Hindlimb muscle (tissue), 1 donor: Measurements from ENCODE around the gene LRIG2. TPM values are rescaled to one million over a fixed set of nuclear protein-coding genes. Genes with fewer than 3 reads are reported as not detected.
"Not testable (repeated sequence)": the region's sequence is repeated elsewhere in the genome, so short reads cannot be mapped to it uniquely, and the experiment has no call there.

ENCODE experiments used
- DNase-seq: peaks from one replicate; pipeline ENCODE4 v3.0.0-alpha.2; 2013
- polyA plus RNA-seq: library from polyadenylated mRNA; unstranded; fragments of 120-200 nt; gene quantifications from one replicate; pipeline ENCODE4 v1.2.1, GENCODE V29; 2013; ENCODE audit not compliant: insufficient read length

Gene LRIG2
- polyA plus RNA-seq, 1 donor: 15.8 TPM

DNA sequence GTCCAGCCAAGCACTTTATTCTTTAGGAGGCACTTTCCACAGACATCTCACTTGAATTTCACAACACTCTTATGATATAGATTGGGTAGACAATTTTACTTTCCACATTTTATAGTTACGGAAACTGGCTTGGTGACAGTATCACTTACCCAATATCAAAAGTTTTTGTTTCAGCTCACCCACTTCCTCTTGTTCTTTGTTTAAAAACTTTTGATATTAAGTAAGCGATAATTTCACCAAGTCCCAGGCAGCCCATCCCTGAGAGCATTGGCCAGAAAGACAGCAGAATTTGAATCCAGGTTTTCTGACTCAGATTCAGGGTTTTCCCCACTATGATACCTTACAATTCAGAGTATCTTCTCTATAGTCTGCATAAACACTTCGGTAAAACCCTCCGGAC lies 60.0 kb downstream of the LRIG2 start:
- no peak for DNase-seq

DNA sequence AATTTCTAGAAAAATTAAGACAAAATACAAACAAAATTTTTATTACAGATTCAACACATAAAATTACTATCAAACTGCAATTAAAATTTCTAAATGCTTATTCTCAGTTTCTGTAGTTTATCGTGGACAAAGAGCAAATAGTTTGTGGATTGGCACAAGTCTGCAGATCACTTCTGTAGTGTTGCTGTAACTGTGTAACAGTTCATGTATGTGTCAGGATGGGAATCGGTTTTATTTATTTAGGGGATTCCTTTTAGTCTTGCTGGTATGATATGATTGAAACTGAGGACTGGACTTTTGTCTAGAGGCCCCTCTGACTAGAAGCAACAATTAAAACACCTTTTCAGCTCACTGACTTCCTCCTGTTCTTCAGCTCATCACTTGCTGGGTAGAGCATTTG lies 60.8 kb downstream of the LRIG2 start:
- DNase-seq: no peak

DNA sequence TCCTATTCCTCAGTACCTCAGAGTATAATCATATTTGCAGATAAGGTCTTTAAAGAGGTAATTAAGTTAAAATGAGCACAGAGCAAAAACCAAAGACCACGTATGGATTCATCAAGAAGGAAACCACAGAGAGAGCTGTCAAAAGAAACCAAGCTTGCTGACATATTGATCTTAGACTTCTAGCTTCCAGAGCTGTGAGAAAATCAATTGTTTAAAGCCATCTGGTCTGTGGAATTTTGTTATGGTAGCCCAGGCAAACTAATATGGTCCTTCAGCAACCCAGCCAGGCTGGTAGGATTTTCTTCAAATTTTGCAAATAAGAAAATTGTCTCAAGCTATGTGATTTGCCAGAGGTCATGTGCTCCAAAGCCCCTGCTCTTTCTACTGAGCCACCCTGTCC lies 62.5 kb downstream of the LRIG2 start:
- DNase-seq: no peak

DNA sequence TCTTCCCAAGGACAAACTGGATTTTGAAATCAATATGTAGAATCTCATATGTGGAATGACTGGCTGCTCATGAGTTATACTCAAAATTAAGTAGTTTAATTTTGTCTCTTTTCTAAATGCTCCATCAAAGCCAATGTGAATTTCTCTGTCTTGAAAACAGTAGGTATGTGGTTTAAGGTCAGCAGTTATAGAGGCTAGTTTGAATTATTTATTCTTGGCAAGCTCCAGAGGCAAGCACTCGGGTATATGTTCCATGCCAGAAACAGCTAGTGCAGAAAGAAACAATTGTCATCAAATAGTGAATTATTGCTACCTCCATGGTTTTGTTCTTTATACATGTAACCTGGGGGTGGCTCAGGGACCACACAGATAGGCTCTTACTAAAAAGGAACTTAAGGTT lies 63.5 kb downstream of the LRIG2 start:
- DNase-seq: no peak

DNA sequence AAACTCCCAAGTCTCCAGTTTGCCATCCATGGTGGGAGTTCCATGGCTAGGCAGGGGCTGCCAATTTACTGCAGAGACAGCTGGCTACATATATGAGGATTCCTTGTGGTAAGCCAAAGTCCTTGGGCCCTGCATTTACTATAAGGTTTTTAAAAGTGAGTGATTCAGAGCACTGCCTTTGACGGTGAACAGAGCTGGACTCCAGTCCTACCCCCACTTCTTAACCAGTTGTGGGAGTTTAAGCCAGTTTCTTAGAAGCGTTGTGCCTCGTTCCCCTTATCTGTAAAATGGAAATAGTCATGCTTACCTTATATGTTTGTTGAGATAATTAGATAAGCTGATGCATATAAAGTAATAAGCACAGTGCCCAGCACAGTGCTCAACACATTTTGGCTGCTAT lies 64.6 kb downstream of the LRIG2 start:
- no peak for DNase-seq

DNA sequence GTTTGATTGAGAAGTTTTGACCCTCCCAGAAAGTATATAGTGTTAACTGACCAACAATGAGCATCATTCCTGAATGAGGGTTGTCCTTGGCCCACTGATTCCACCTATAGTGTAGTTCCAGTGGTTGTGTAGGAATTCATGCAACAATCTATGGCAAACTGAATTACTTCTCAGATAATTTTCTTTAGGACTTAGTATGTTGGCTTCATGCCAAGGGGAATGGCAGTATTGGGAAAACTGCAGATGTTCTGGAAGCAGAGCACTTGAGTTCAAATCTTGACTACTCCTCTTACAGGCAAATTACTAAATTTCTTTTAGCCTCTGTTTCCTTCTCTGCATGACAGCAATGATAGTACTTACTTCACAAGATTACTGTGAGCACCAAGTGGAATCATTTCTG lies 65.8 kb downstream of the LRIG2 start:
- no peak for DNase-seq

DNA sequence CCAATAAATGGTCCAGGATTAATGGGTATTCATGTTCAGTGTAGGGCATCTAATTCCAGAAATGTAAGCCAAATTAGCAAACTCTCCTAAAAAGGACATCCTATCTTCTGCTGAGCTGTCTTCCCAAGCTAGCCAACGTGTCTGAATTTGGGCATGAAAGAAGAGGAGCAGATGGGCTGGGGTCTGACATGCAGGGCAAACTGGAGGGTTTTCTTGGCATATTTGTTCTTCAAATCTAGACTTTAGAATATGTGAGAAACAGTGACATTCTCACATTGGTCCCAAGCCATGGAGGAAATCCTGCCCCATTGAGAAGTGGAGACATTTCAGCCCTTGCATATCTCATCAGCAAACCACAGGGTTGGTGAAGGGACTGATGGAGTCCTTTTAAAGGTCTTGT lies 67.2 kb downstream of the LRIG2 start:
- no peak for DNase-seq

DNA sequence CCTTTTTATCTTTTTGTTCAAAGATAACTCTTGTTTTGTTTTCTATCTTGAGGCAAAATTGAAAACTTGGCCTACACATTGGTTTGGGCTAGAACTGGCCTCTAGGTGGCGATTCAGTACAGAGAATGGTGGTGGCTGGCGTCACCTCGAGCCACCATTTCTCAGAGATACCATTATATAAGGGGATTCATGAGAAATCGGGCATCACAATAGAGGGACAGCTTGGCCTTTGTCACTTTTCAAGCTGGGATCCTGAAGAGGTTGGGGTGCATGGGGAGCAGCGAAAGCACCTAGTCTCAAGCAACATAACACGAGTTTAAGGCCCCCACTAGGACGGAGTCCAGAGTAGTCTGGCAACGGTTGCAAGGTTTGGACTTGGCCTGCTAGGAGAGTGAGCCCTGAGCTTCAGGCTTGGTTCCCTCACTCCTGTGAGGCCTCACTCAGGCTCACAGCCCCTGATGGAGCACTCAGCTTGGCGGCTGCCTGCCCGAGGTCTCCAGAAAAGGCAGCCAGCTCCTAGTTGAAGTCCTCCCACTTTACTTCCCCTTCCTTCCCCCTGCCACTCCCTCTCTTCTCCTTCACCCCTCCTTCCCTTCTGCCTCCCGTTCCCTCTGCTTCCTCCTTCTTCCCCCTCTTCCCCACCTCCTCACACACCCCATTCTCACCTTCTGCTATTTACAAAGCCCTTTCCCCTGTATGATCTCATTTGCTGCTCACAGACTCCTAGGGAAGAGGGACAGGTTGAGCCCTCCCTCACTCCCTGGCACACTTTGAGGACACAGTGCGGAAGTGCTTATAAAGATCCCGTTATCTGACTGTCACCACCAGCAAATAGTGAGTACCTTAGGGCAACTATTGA lies 67.8 kb downstream of the LRIG2 start:
- peak; percentile 64 for DNase-seq

DNA sequence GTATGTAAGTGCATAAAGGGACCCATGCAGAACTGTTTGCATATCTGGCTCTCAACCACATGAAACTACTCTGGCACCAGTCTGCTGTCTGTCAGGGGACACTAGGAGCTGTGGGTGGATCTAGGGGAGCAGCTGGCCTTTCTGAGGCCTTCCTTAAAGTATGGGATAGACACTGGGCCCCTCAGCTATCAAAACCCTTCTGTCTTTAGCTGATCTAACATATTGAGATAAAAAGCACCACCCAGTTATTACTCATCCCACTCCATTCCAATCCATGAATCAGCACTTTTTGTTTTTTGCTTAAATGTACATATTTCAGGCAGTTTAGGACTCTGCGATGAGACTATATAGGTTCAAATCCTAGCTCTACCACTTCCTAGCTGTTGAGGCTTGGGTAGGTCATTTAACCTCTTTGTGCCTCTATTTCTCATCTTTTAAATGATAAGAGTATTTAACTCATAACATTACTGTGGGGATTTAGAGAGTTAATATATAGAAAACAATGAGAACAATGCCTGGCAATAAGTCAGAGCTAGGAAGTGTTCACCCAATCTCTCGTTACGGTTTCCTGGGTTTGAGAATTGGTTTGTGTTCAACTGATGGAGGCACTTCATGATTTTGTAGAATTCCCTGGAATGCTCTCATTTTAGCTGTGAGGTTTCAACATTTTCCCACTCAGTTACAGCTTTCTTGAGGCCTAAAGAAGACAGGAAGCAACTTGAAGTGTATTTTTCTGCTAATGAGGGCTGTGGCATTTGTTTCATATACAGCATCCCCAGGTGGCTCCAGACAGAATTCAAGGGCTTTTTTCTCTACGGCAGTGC lies 68.9 kb downstream of the LRIG2 start:
- DNase-seq: no peak

DNA sequence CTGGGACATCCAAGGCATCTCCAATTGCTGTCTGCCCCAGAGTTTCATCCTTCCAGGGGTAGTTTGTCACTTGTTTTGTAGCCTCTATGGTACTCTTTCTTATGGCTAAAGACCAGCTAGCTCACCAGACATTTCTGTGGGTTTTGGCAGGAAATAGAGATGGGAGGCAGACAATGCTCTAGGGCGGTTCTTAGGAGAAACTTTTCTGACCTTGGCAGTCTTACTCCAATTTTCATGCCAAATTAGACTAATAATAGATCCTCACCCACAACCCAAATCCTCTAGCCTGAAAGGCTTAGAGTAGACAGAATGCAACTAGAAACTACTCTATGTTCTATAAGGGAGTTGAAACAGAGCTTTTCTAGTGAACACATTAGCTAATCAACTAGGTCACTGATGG lies 69.8 kb downstream of the LRIG2 start:
- no peak for DNase-seq

DNA sequence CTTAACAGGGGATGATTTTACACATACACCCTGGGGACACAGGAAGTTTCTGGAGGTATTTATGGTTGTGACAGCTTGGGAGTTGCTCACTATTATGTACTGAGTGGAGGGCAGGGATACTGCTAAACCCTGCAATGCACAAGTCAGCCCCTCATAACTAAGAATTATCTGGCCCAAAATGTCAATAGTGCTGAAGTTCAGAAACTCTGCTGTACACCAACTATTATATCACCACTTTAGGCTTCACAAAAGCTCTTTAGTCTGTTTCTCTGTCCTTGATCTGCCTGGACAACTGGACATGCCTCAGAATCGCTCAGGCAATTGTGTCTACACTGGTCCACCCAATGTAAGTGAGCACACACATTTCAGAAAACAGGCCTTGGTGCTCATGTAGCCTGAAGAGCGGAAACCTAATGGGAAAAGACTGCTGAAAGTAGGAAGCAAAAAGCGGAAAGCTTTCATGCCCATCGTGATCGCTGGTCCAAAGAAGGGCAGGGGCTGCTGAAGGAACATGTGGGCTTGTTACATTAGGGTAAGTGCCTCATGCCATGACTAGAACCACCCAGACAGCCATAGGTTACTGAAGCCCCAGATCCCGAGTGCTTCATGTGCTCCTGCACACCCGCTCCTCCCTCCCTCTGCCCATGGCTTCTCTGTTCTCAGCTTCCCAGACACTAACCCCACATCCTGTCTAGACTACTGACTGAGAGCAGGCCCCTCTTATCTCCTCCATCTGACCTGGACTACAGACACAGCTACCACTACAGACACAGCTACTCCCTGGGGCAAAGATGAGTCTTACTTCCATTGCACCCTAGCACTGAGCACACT lies 73.5 kb downstream of the LRIG2 start:
- DNase-seq: no peak

DNA sequence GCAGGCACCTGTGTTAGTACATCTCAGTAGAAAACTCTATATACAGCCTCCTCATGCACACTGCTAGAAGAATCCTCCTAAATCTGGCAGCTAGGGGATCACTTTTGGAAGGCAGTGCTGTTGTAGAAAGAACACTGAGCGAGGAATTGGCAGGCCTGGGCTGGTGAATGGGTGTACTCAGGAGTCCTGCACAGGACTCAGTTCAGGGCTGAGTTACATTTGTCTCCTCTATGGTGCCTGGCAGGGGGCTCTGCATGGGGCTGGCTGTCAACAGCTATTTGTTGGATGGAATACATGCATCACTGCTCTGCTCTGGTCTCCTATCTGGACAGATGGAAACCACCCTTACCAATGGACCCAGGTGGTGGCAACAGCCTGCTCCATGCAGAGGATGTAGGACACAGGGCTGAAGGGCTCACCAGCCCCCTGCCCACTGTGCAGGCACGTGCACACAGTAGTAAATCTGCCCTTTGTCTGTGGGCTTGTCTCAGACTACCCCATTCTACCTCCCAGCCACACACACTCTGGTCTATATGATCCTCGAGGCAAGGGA lies 74.2 kb downstream of the LRIG2 start:
- DNase-seq: no peak

DNA sequence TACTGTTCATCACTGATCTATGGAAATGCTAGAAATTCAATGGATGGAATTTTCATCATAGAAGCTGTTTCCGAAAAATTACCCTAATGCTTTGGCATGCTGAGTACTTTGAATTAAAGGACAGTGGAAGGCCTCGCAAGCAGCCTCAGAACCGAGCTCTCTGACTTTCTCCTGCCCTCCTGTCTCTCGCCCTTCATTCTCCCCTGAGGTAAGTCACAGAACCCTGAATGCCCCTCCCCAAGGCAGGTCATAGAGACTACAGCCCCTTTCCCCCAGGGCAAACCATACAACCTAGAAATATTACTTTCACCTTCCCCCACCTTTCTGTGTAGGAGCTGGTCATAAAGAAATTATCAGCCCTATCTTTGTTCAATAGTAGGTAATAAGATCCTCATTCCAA lies 74.8 kb downstream of the LRIG2 start:
- no peak for DNase-seq

DNA sequence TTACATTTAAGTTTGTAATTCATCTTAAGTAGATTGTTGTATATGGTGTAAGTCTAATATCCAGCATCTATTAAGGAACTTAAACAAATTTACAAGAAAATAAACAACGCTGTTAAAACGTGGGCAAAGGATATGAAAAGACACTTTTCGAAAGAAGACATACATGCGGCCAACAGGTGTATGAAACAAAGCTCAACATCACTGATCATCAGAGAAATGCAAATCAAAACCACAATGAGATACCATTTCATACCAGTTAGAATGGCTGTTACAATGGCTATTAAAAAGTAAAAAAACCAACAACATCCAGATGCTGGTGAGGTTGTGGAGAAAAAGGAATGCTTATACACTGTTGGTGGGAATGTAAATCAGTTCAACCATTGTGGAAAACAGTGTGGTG lies 77.5 kb downstream of the LRIG2 start:
- not testable (repeated sequence) for DNase-seq

DNA sequence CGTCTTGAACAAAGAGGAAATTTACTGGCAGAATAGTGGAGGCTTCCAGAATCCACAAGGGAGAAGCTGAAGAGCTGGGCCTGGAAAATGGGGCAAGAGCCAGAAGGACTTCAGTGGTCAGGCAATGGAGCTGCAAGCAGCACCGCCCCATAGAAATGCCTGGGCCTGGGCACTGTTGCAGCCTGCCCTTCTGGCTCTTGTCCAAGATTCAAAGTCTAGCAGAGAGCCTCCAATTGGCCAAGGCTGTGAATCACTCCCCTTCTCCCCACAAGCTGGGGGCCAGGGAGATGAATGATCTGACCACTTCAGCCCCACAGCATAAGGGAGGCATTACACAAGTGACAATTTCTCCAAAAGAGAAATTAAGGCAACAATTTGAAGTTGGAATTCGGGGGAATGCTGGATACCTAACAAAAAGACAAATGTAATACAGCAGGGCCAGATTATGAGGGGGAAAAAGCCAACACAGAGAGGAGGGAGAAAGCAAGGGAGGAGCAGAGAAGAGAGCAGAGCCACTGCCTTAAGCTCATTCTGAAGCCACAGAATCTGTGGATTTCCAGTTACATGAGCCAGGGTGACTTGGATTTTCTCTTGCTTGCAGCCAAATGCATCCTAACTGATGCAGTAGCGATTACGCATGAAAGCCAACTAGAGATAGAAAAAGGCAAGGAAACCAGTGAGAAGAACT lies 80.3 kb downstream of the LRIG2 start:
- DNase-seq: no peak

DNA sequence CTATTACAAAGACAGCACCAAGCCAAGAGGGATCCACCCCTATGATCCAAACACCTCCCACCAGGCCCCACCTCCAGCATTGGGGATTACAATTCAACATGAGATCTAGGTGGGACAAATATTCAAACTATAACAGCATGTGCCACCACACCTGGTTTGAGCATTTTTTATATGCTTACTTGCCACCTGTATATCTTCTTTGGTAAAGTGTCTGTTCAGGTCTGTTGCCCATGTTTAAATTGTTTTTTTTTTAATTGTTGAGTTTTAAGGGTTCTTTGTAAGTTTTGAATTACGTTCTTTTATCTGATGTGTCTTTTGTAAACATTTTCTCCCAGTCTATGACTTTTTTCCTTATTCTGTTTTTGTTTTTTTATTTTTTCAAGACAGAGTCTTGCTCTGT lies 83.4 kb downstream of the LRIG2 start:
- no peak for DNase-seq

DNA sequence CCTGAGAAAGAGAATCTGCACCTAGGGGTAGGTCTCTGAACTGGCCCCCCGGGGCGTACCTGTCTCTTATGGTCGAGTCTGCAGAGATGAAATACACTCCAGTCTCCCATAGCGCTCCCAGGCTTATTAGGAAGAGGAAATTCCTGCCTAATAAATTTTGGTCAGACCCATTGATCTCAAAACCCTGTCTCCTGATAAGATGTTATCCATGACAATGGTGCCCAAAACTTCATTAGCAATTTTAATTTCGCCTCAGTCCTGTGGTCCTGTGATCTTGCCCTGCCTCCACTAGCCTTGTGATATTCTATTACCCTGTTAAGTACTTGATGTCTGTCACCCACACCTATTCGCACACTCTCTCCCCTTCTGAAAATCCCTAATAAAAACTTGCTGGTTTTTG lies 85.7 kb downstream of the LRIG2 start:
- not testable (repeated sequence) for DNase-seq

DNA sequence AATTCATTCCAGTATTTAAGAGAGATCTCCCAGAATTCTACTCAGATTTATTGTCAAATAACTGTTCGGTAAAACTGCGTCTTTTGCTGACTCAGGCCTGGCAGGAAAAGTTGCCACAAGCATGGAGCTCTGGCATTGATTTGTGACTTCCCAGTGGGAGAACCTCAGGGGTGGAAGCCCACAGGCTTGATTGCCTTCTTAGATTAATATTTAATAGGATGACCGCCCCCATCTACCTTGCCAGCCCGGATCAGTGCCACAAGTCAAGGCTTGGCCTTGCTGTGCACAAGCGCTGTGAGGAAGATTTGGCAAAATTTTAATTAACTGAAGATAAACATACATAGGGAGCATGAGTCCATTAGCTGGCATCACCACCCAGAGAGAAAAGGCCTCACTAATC lies 93.5 kb downstream of the LRIG2 start:
- no peak for DNase-seq

DNA sequence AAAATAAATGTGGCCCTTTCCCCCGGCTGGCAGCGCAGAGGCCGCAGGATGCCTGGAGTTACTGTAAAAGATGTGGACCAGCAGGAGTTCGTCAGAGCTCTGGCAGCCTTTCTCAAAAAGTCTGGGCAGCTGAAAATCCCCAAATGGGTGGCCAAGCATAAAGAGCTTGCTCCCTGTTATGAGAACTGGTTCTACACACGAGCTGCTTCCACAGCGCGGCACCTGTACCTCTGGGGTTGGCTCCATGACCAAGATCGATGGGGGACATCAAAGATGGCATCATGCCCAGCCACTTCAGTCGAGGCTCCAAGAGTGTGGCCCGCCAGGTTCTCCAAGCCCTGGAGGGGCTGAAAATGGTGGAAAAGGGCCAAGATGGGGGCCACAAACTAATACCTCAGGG lies 95.9 kb downstream of the LRIG2 start:
- no peak for DNase-seq

DNA sequence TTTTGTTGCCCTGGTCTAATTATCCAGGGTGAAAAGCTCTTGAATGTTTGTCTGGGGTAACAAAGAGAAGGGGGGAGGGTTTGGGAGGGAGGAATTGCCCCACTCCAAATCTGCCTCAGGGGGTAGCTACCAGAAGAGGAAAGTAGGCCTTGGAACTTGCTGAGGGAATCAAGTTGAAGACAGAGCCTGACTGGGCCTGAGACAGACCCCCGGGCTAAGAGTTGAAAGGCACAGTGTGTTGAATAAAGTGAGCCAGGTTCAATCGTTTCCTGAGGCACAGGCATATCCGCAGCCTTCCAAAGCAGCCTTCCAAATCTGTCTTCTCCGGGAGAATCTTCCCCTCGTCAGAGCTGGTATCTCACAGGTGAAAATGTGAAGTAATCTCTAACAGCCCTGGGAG lies 96.6 kb downstream of the LRIG2 start:
- no peak for DNase-seq

DNA sequence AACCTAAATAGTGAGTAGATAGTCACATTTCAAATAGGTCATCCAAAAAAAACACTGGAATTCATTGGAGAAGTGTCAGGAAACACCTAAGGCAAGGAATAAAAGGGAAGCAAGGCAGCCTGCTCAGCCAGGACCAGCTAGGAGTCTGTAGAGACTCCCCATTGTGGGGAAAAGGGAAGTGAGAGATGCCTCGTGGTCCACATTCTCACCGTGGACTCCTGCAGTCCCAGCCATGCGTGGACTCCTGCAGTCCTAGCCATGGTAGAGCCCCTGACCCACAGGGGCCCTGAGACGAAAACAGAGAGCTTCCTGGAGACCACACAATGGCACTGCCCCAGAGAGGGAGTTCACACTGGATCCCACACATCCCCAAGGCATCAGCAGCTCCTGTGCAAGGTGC lies 97.5 kb downstream of the LRIG2 start:
- DNase-seq: no peak

DNA sequence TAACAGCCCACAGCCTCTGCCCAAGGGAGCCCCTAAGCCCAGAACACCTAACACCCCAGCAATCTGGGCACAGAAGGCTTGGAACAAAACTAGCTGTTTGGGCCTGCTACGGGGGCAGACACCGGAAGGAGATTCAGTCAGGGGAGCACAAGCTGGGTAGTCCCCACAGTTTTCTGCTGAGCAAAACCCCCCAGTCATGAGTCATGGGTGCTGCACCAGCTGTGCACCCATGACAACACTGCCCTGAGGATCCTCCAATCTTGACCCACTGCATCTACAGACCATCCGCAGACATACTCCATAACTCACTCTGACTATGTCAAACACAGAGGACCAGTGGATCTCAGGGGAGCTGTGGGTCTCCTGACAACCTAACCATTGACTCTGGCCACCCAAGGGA lies 105.1 kb downstream of the LRIG2 start:
- no peak for DNase-seq
